Measurements from ENCODE around the gene AHCTF1.
"Not testable (repeated sequence)": the region's sequence is repeated elsewhere in the genome, so short reads cannot be mapped to it uniquely, and the experiment has no call there.

Gene AHCTF1

DNA sequence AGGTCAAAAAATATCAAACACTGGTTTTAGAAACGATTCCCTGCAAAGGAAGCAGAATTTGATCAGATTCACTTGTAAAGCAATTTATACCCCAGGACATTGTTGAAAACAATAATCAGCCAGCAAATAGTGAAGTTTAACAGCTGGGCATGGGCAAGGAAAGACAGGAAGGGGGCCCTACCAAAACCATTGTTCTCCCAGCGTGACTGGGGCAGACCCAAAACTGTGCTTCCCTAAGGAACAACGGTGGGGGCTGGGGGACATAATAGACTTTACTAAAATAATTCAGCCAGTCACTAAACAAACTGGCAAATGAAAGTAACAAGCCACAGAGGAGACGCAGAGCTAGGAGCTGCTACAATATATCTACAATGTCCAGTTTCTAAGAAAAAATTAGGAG lies 100.2 kb downstream of the AHCTF1 start:
- no peak for DNase-seq

DNA sequence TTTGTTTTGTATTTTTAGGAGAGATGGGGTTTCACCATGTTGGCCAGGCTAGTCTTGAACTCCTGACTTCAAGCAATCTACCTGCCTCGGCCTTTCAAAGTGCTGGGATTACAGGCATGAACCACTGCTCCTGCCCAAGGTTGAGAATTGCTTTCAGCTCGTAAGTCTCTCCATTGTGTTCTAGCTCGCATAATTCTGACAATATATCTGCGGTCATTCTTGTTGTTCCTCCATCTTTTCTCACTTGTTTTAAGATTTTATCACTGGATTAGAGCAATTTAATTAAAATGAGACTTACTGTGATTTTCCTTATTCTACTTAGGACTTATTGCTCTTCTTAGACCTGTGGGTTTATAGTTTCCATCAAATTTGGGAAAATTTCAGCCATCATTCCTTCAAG lies 102.9 kb downstream of the AHCTF1 start:
- DNase-seq: no peak

DNA sequence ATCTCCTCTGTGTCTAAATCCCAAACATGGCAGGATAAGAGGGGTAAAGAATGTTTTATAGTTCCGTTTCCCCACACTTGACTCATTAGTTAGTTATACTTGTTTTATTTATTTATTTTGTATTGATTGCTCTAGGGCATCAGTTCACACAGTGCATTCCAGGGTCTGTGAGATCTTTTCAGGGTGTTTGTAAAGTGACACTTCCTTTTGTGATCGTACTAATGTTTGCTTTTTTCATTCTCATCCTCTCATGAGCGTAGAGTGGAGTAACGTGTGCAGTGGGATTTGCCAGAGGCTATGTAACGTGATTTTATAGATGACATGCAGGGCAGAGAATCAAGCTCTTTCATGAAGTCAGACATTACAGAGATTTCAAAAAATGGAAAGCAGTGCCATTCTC lies 104.4 kb downstream of the AHCTF1 start:
- no peak for DNase-seq

DNA sequence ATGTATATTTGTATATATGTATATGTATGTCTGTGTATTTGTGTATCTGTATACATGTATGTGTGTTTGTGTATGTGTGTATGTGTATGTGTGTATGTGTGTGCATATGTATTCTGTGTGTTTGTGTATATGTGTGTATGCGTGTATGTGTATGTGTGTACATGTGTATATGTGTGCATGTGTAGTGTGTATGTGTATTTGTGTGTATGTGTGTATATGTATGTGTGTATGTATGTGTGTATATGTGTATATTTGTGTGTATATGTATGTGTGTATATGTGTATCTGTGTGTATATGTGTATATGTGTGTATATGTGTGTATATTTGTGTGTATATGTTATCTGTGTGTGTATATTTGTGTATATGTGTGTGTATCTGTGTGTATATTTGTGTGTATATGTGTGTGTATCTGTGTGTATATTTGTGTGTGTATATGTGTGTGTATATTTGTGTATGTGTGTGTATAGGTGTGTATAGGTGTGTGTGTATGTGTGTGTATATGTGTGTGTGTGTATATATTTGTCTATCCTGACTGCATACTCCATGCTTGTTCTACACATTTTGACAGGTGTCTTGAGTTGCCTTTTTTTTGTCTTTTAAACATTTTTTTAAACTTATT lies 106.1 kb downstream of the AHCTF1 start:
- no peak for DNase-seq

DNA sequence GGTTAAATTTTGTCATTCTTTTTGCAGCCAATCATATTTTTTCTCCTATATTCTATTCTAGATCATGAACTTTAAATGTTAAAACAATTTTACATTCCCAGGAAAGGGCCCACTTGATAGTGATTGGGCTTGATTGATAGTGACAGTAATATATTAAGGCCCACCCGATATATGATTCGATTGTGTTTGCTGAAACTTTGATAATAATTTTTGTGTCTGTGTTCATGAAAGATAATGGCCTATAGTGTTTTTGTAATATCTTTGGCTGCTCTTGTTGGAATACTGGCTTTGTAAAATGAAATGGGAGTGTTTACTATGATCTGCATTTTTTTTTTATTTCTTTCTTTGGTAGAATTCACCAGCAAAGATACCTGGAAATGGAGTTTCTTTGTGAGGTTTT lies 107.2 kb downstream of the AHCTF1 start:
- DNase-seq: no peak

DNA sequence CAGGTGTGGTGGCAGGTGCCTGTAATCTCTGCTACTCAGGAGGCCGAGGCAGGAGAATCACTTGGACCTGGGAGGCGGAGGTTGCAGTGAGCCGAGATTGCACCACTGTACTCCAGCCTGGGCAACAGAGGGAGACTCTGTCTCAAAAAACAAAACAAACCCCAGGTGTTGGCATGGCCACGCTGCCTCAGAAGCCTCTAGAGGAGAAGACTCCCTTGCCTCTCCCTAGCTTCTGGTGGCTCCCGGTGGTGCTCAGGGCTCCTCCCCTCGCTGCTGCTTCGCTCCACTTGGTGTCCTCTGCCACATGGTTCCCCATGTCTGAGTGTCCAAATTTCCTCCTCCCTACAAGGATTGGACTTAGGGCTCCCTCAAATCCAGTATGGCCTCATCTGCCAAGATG lies 109.6 kb downstream of the AHCTF1 start:
- not testable (repeated sequence) for DNase-seq

DNA sequence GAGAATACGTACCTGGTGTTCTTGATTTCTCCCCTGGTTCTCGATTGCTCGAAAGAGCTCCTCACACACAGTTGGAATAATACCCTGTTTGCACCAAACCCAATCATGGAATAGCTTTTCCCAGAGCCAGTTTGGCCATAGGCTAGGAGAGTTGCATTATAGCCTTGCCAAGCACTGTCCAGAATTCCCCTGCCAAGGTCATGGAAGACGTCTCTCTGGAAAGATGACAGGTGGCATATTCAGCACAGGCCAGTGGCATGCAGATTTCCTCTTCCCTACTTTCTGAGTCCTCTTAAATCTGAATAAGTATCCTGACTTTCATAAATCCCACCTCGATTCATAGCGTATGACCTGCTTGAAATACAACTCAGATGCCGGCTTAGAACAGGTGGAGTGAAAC lies 111.1 kb downstream of the AHCTF1 start:
- no peak for DNase-seq

DNA sequence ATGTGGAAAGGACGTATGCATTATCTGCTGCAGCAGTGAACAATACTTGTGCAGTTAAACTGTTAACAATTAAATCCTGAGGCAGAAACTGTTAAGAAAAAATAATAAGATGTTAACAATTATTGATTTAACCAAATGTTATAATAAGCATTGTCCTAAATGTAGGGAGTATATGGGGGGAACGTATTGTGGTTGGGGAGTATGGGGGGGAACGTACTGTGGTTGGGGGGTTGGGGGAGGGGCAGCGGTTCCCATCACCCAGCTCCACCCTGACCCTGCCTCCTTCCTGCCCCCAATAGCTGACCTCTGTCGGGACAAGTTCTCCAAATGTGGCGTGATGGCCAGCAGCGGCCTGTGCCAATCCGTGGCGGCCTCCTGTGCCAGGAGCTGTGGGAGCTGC lies 114.0 kb downstream of the AHCTF1 start:
- not testable (repeated sequence) for DNase-seq

DNA sequence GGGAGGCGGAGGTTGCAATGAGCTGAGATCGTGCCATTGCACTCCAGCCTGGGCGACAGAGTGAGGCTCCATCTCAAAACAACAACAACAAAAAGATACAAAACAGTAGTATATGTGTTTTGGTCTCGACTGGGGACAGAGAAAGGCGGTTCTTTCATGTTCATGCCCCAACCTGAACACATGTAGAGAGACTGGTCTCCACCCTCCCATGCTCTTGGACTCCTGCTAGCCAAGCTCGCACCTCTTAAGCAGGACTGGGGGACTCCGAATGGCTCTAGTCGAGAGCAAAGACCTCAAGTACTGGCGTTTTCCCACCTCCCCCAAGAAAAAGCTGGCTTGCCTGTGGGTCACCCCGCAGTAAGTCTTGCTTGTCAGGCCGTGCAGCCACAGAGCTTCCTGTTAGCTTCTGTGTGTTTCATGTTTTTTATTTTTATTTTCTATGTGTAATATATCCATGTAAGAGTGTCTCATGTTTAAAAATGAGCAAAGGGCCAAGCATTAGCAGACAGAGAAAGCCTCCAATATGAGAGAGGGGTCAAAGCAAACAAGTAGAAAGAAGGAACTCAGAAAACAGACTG lies 116.0 kb downstream of the AHCTF1 start:
- DNase-seq: no peak

DNA sequence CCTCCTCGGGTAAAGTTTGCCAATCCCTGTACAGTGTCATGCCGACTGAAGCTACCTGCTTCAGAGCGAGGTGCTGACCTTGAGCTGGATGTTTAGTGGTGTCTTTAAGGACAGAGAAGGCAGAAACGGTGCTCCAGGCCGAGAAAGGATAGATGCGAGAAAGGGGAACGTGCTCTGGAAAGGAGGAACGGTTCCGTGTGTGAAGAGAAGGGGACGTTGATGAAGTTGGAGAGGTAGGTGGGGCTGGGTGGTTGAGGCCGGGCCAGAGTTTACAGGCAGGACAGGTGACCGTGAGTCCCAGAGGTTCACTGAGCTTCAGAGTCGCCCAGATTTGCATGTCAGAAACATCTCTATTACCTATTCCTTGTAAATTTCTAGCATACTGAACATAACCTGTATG lies 116.9 kb downstream of the AHCTF1 start:
- DNase-seq: no peak

DNA sequence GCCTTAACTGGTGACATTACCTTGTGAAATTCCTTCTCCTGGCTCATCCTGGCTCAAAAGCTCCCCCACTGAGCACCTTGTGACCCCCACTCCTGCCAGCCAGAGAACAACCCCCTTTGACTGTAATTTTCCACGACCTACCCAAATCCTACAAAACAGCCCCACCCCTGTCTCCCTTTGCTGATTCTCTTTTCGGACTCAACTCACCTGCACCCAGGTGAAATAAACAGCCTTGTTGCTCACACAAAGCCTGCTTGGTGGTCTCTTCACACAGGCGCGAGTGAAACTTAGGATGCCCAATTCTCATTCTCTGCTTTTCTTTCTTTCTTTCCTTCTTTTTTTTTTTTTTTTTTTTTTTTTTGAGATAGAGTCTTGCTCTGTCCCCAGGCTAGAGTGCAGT lies 118.4 kb downstream of the AHCTF1 start:
- not testable (repeated sequence) for DNase-seq

DNA sequence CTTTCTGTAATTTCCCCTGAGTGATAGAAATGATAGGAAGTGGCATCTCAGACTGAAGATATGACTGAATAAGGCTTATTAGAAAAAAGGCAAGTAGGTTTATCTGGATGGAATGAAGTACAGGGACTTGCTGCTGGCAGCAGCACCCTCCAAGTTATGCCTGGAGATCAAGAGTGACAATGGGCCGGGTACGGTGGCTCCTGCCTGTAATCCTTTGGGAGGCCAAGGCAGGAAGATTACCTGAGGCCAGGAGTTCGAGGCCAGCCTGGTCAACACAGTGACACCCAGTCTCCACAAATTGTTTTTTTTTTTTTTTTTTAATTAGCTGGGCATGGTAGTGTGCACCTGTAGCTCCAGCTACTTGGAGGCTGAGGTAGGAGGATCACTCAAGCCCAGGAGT lies 119.8 kb downstream of the AHCTF1 start:
- DNase-seq: no peak

DNA sequence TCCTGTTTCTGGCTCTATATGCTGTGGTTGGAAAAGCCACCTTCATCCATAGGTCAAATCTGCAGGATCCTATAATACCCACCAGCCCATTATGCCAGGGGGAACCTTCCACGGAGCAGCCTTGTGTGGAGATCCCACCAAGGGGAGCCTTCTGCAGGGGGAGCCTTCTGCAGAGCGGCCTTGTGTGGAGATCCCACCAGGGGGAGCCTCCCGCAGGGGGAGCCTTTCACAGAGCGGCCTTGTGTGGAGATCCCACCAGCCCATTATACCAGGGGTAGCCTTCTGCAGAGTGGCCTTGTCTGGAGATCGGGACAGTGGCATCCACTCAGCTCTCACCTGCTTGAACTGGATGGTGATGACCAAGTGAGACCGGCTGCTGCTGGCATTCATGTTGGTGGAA lies 122.3 kb downstream of the AHCTF1 start:
- no peak for DNase-seq

DNA sequence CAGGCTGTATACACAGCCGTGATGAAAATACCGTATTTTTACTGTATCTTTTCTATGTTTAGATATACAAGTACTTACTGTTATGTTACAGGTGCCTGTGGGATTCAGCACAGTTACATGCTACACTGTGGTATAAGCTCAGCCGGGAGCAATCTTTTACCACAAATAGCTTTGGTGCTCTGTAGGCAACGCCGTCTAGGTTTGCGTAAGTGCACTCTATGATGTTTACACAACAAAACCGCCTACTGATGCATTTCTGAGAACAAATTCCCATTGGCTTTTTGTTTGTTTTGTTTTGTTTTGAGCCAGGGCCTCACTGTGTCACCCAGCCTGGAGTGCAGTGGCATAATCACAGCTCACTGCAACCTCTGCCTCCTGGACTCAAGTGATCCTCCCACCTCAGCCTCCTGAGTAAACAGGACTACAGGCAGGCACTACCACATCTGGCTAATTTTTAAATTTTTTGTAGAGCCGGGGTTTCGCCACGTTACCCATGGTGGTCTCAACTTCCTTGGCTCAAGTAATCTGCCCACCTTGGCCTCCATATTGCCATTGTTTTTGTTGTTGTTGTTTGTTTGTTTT lies 126.5 kb downstream of the AHCTF1 start:
- no peak for DNase-seq

DNA sequence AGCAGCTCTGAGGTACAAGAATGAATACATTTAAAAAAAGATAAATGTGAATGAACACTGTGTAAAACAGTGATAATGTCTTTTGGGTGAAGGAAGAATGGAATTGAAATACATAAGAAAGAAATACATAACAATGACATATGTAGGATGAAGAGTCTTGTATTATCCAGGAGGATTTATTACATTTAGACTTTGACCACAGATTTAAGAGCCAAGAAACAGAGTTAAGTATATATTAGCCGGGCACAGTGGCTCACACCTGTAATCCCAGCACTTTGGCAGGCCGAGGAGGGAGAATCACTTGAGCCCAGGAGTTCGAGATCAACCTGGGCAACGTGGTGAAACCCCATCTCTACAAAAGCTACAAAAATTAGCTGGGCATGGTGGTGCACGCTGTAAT lies 127.9 kb downstream of the AHCTF1 start:
- DNase-seq: no peak

DNA sequence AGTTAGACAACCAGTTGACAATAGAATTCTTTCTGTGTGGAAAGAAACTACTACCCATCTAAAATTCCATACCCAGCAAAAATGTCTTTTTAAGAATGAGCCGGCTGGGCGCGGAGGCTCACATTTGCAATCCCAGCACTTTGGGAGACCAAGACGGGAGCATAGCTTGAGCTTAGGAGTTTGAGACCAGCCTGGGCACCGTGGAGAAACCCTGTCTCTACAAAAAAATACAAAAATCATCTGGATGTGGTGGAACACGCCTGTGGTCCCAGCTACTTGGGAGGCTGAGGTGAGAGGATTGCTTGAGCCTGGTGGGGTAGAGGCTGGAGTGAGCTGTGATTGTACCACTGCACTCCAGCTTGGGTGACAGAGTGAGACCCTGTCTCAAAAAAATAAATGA lies 128.4 kb downstream of the AHCTF1 start:
- DNase-seq: no peak

DNA sequence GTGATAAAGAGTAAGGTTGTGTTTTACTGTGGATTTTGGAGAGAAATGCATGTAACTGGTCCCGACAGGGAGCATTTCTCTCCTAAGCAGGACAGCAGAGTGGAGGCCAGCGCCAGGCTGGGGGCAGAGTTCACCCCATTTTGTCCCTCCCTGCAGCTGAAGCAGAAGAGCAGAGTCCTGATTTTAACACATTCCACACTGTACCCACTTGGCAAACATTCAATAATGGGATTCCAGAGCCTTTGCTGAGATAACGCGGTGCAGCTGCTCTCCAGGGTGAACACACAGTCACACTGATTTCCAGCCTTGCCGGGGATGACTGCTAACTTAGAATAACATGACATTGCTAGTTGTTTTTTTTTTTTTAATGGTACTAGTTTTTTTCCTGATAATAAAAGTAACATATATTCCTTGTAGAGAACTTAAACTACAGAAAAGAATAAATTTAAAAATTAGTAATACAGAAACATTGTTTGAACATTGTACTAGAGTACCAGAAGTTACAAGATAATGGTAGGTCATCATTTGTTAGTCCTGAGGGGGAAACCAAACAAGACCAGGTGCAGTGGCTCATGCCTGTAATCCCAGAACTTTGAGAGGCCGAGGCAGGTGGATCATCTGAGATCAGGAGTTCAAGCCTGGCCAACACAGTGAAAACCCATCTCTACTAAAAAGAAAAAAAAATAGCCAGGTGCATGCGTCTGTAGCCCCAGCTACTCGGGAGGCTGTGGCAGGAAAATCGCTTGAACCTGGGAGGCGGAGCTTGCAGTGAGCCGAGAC lies 130.3 kb downstream of the AHCTF1 start:
- DNase-seq: no peak

DNA sequence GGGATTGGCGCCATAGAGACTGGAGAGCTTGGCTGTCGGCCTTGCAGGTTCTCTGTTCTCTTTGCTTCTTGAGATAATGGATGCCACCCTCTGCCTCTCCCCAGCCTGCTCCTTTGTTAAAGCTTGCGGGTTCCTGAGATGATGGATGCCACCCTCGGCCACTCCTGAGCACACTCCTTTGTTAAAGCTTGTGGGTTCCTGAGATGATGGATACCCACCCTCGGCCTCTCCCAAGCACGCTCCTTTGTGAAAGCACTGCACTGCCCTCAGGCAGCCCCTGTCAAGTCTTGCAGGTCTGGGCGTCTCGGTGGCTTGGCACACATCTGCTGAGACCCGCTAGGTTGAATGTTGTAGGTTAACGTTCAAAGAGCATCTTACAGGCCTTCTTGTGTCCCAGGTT lies 131.0 kb downstream of the AHCTF1 start:
- no peak for DNase-seq

DNA sequence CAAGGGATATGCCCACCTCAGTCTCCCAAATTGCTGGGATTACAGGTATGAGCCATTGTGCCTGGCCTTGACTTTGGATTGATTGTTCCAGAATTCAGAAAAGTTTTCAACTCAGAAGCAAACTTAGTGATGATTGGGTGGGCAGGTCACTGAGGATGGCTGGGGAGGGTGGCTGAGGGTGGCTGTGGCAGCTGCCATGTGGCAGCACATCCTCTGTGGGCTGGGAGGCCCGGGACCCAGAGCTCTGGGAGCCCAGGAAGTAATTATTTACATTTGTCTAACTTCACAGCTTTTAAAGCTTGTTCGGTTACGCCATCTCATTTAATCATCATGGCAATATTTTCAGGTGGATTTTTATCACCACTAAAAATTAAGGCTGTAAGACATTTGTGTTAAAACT lies 131.4 kb downstream of the AHCTF1 start:
- no peak for DNase-seq

DNA sequence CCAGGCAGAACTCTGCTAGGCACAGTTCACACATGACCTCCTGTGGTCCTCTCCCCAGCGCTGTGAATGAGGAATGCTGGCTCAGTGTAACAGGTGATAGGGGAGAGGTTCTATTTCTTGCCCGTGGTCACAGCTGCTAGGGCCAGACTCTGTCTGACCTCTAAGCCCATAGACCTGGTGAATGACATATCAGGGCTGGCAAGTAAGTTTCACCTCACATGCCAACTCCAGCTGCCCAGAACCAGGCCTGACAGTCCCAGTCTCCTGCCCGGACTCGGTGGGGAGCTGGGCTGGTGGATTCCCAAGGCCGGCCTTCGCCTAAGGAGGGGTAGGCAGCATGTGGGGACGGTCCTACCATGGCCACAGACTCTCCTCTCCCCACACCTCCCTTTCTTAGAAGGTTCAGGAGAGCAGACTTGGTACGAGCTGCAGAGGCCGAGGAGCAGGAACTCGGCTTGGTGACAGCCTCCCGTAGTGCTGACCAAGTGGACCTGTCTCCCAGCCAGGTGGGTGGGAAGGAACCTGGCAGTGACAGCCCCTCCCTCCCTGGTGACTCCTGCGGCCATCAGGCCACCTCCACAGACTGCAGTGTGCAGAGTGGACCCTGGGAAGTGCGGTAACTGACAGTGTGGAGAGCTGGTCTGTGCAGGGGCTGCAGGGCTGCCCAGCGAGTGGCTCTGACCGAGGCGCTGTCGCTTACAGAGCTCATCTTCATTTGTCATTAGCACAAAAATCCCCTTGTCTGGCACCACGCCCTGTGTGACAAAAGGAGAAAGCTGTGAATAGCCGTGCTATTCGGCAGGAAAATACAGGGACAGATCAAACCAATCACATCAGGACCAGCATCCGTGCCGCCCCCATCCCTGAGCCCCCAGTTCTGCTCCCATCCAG lies 132.9 kb downstream of the AHCTF1 start:
- no peak for DNase-seq

DNA sequence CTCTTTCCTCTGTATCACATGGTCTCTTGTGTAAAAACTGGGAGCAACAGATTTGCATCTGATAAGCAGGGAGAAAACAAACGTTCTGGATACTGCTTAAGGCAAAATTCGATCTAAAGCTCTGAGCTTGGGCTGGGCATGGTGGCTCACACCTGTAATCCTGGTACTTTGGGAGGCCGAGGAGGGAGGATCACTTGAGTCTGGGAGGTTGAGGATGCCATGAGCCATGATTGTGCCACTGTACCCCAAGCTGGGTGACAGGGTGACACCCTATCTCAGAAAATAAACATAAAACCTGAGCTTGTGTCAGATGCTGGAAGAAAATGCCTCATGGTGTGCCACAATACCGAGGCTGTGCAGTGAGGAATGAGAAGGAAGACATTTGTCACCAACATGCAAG lies 133.6 kb downstream of the AHCTF1 start:
- DNase-seq: no peak

DNA sequence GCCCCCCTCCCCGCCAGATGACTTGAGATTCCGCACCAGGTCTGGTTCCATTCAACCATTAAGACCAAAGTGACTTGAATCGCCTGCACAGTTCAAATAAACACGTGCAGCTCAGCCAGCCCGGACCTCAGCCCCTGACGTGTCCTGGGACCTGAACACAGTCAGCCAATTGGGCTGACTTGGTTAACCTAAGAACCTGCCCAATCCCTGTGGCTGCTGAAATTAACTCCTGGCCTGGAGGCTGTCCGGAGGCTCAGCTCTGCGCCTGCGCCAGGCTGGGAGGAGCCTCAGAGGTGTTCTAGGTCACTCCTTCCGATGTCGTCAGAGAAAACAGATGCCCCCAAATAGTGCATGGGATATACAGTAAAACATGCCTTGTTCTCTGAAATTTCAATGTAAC lies 134.2 kb downstream of the AHCTF1 start:
- DNase-seq: no peak

DNA sequence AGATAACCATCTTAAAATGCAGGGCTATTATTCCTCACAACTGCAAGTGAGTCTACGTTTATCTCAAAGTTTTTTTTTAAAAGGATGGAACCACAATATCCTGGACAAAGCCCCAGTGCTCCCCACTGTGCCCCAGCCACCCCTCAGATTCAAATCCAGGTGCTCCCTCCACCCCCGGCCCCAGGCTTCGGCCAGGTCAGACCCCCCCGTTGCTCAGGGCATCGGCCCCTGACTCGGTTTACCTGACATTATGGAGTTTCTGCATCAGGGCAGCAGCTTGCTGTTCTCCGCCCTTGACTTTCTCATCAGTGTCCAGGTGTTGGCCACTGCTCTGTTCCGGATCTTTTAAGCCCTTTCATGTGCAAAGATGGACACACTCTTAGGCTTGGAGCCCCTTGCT lies 134.6 kb downstream of the AHCTF1 start:
- no peak for DNase-seq

Data from NCI-H2081 (cell line).